Naive thymus-derived CD4-positive, alpha-beta T cell (primary cell): ENCODE data around the gene SPRR5. TPM values are rescaled to one million over a fixed set of nuclear protein-coding genes. Genes with fewer than 3 reads are reported as not detected.
A peak's percentile ranks its signal among the peaks of the same experiment; 100 is the strongest.

Source experiments
- ATAC-seq: fragments of 150-1000 bp; cut with Tn5 transposase; 2 replicates; pipeline ENCODE4 v1.10.0; 2021; ENCODE audit warnings: mild to moderate bottlenecking, moderate library complexity
- CTCF ChIA-PET: fragments of 350-600 bp; sonication (Branson Sonifier 250); formaldehyde crosslinking; loops from one replicate; lab custom pipeline; 2021; ENCODE audit warnings: antibody characterized with exemption; lab: Charles Lee
- POLR2A ChIA-PET: fragments of 350-600 bp; sonication (Branson Sonifier 250); formaldehyde crosslinking; loops from one replicate; lab custom pipeline; 2021; ENCODE audit warnings: antibody characterized with exemption, inconsistent platforms; lab: Charles Lee
- DNase-seq, 9 donors: peaks; one replicate each; pipeline versions ENCODE4 v3.0.0 to v3.0.0-alpha.2; 2020 to 2022; ENCODE audit warnings: mixed read lengths in 1 of 9
- H3K27ac ChIP-seq: one replicate; pipeline ENCODE4 v1.7.0; 2013; ENCODE audit warnings: mild to moderate bottlenecking, low read depth, low read length, moderate library complexity
- H3K27me3 ChIP-seq, 2 donors: one replicate each; pipeline ENCODE4 v1.7.0; 2013; ENCODE audit warnings: low read length in 2 of 2, mild to moderate bottlenecking in 2 of 2, moderate library complexity in 2 of 2; ENCODE audit not compliant: control insufficient read depth in 2 of 2, insufficient read depth in 2 of 2
- H3K36me3 ChIP-seq, 3 experiments: 1 replicate in 2 of 3; 2 replicates in 1 of 3; pipeline ENCODE4 v1.7.0; 2013; ENCODE audit warnings: low read length in 3 of 3, mild to moderate bottlenecking in 3 of 3, moderate library complexity in 1 of 3; ENCODE audit not compliant: insufficient read depth in 3 of 3, control insufficient read depth in 2 of 3
- H3K4me1 ChIP-seq, 2 donors: one replicate each; pipeline ENCODE4 v1.7.0; 2013; ENCODE audit warnings: low read length in 2 of 2, mild to moderate bottlenecking in 2 of 2, moderate library complexity in 1 of 2; ENCODE audit not compliant: control insufficient read depth in 2 of 2, insufficient read depth in 2 of 2
- H3K4me3 ChIP-seq: 2 replicates; pipeline ENCODE4 v1.7.0; 2013; ENCODE audit warnings: mild to moderate bottlenecking, low read length
- H3K9me3 ChIP-seq, 3 experiments: 1 replicate in 2 of 3; 2 replicates in 1 of 3; pipeline ENCODE4 v1.7.0; 2013; ENCODE audit warnings: low read length in 3 of 3; ENCODE audit not compliant: control insufficient read depth in 2 of 3
- H3K27ac Mint-ChIP-seq, 9 donors: one replicate each; pipeline ENCODE4 v1.8.0; 2020 to 2022; ENCODE audit warnings: mixed read lengths in 9 of 9, mild to moderate bottlenecking in 8 of 9, moderate library complexity in 5 of 9, inconsistent platforms in 2 of 9
- H3K27me3 Mint-ChIP-seq, 5 donors: one replicate each; pipeline ENCODE4 v1.8.0; 2021 to 2022; ENCODE audit warnings: mixed read lengths in 5 of 5, mild to moderate bottlenecking in 1 of 5
- H3K36me3 Mint-ChIP-seq, 5 donors: one replicate each; pipeline ENCODE4 v1.8.0; 2020 to 2022; ENCODE audit warnings: mixed read lengths in 5 of 5, mild to moderate bottlenecking in 3 of 5, inconsistent platforms in 1 of 5
- H3K4me1 Mint-ChIP-seq, 7 donors: one replicate each; pipeline ENCODE4 v1.8.0; 2020 to 2022; ENCODE audit warnings: mixed read lengths in 7 of 7, mild to moderate bottlenecking in 3 of 7, inconsistent platforms in 1 of 7
- H3K4me3 Mint-ChIP-seq, 10 donors: one replicate each; pipeline ENCODE4 v1.8.0; 2020 to 2022; ENCODE audit warnings: mild to moderate bottlenecking in 10 of 10, mixed read lengths in 10 of 10, moderate library complexity in 6 of 10, inconsistent platforms in 2 of 10
- H3K9me3 Mint-ChIP-seq, 11 donors: one replicate each; pipeline ENCODE4 v1.8.0; 2020 to 2022; ENCODE audit warnings: mixed read lengths in 11 of 11, mild to moderate bottlenecking in 4 of 11, inconsistent platforms in 1 of 11, moderate library complexity in 1 of 11
- intact Hi-C, 2 donors: fragments of 100-400 bp; cut with micrococcal nuclease; formaldehyde crosslinking; loops; one replicate each; pipeline ENCODE4 v1.15.1; 2023
- polyA plus RNA-seq, 2 donors: library from polyadenylated mRNA; unstranded; fragments of 300-500 nt; fragmentation: Illumina TruSeq; gene quantifications; one replicate each; pipeline ENCODE4 v1.2.3, GENCODE V29; 2021
- total RNA-seq, 6 experiments: library from RNA in 5 of 6; stranded (reverse) in 5 of 6; gene quantifications; 1 replicate in 5 of 6; 2 replicates in 1 of 6; pipeline ENCODE4 v1.2.3 and lab custom pipeline; 2021 to 2026

Gene SPRR5
- total and polyA plus RNA-seq, 7 experiments from 2014 or later = not detected

- Histone ChIP-seq H3K27ac (no peak overlapping the region), H3K9me3 (peaks cover 0 to 7% (median 0%) of the 10 kb centered on the region in 3 experiments), H3K27me3 (peaks cover 0 to 5% of the 10 kb centered on the region in 2 donors), H3K4me3 (no peak overlapping the region), H3K36me3 (no peaks in the 10 kb centered on the region), H3K4me1 (no peaks in the 10 kb centered on the region)
- ATAC-seq (no peak), DNase-seq (no peak)
- ChIA-PET POLR2A (no interaction called here), CTCF (interaction anchor here (0.6 kb wide), 1 partner anchor 29 kb away, joined by 4 read pairs; no protein-coding TSS in a partner anchor)
- peaks cover 0 to 5% (median 0%) of the 10 kb centered on the region in 7 donors for H3K4me1 Mint-ChIP-seq
- no peak overlapping the region for H3K27ac Mint-ChIP-seq
- peaks cover 0 to 9% (median 0%) of the 10 kb centered on the region in 11 donors for H3K9me3 Mint-ChIP-seq
- no peak overlapping the region for H3K4me3 Mint-ChIP-seq
- H3K27me3 Mint-ChIP-seq = peaks cover 5 to 48% (median 40%) of the 10 kb centered on the region in 5 donors
- intact Hi-C loops = no loop called here
- H3K36me3 Mint-ChIP-seq = no peaks in the 10 kb centered on the region
These were observed 40.9 kb upstream of the SPRR5 start for GRCh38 chr1:152906023-152906565.

GRCh38 chr1:152907686-152908601 lies 39.1 kb upstream of the SPRR5 start, which contains the start of gene IVL:
TSS of gene IVL (plus strand) at chr1:152908546. CDS start at chr1:152909798, 1,252 bp downstream.
- no peak for DNase-seq
- Mint-ChIP-seq H3K36me3 (no peaks in the 10 kb centered on the region), H3K4me1 (peaks cover 0 to 5% (median 0%) of the 10 kb centered on the region in 7 donors), H3K4me3 (no peak within 1 kb of the TSS), H3K27ac (no peak within 1 kb of the TSS), H3K27me3 (peaks cover 14 to 55% (median 45%) of the 10 kb centered on the region in 5 donors), H3K9me3 (peaks cover 0 to 10% (median 3%) of the 10 kb centered on the region in 11 donors)
- POLR2A ChIA-PET = no interaction called here
- no peaks in the 10 kb centered on the region for H3K36me3 ChIP-seq
- no peak within 1 kb of the TSS for H3K4me3 ChIP-seq
- no peak for ATAC-seq
- H3K4me1 ChIP-seq = no peaks in the 10 kb centered on the region
- CTCF ChIA-PET = no interaction called here
- intact Hi-C loops = no loop called here
- H3K9me3 ChIP-seq = peaks cover 0 to 7% (median 0%) of the 10 kb centered on the region in 3 experiments
- H3K27ac ChIP-seq = no peak within 1 kb of the TSS
- H3K27me3 ChIP-seq = peaks cover 0 to 5% of the 10 kb centered on the region in 2 donors

DNA sequence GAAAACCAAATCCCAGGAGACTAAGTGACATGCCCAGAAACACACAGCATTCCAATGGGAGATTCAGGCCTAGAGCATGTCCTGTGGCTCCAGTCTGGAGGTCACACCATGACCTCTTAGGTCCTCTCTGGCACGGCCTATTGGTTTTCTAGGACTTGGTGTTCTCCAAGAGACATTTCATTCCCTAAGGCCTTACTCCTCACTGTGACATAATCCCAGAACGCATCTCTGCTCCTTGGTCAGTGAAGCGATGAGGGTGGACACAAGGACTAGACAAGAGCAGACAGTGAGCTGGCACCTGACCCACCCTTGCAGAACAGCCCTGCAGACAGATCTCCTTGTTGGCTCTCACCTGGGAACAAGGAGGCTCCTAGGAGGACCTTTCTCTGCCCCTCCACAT lies 37.8 kb upstream of the SPRR5 start:
- no peaks in the 10 kb centered on the region for H3K36me3 Mint-ChIP-seq
- ChIA-PET POLR2A (no interaction called here), CTCF (no interaction called here)
- Histone ChIP-seq H3K27me3 (peaks cover 0 to 5% of the 10 kb centered on the region in 2 donors), H3K4me3 (no peak overlapping the region), H3K27ac (no peak overlapping the region), H3K36me3 (no peaks in the 10 kb centered on the region), H3K4me1 (no peaks in the 10 kb centered on the region), H3K9me3 (peaks cover 0 to 7% (median 0%) of the 10 kb centered on the region in 3 experiments)
- DNase-seq = no peak
- intact Hi-C loops = no loop called here
- no peak for ATAC-seq
- no peak overlapping the region for H3K27ac Mint-ChIP-seq
- H3K4me1 Mint-ChIP-seq = peaks cover 0 to 5% (median 0%) of the 10 kb centered on the region in 7 donors
- peaks cover 18 to 53% (median 43%) of the 10 kb centered on the region in 5 donors for H3K27me3 Mint-ChIP-seq
- peaks cover 0 to 10% (median 4%) of the 10 kb centered on the region in 11 donors for H3K9me3 Mint-ChIP-seq
- no peak overlapping the region for H3K4me3 Mint-ChIP-seq

DNA sequence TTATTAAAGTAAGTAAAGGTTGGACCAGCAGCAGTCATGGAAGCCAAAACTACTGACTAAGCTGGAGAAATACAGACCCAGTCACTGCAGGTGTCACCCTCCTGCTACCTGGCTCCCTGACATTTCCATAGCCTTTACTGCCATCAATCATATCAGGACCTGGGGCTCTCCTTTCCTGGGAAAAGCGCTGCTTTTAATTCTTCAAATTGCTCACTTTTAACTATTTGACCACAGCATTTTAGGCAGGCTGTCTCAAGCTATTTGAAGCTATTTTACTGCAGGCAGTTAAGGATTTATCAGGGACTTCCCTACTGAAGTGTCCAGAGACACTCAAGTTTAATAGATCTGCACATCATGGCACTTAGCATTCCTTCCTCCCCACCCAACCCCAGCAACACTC lies 34.5 kb upstream of the SPRR5 start:
- no peak overlapping the region for H3K4me3 ChIP-seq
- peaks cover 0 to 10% (median 4%) of the 10 kb centered on the region in 11 donors for H3K9me3 Mint-ChIP-seq
- ChIA-PET POLR2A (no interaction called here), CTCF (no interaction called here)
- H3K4me1 ChIP-seq = no peaks in the 10 kb centered on the region
- no peaks in the 10 kb centered on the region for H3K36me3 Mint-ChIP-seq
- H3K4me3 Mint-ChIP-seq = no peak overlapping the region
- H3K27me3 ChIP-seq = peaks cover 0 to 3% of the 10 kb centered on the region in 2 donors
- H3K27ac ChIP-seq = no peak overlapping the region
- peaks cover 0 to 5% (median 0%) of the 10 kb centered on the region in 7 donors for H3K4me1 Mint-ChIP-seq
- ATAC-seq = no peak
- DNase-seq = no peak
- H3K9me3 ChIP-seq = peaks cover 0 to 7% (median 0%) of the 10 kb centered on the region in 3 experiments
- no peaks in the 10 kb centered on the region for H3K36me3 ChIP-seq
- intact Hi-C loops = no loop called here
- no peak overlapping the region for H3K27ac Mint-ChIP-seq
- peaks cover 29 to 51% (median 36%) of the 10 kb centered on the region in 5 donors for H3K27me3 Mint-ChIP-seq

- Mint-ChIP-seq H3K4me3 (peak overlapping the region in 1 of 10 donors; percentile 75), H3K36me3 (no peaks in the 10 kb centered on the region), H3K27ac (no peak overlapping the region), H3K4me1 (peaks cover 0 to 4% (median 0%) of the 10 kb centered on the region in 7 donors), H3K9me3 (peaks cover 0 to 10% (median 4%) of the 10 kb centered on the region in 11 donors), H3K27me3 (peaks cover 28 to 48% (median 32%) of the 10 kb centered on the region in 5 donors)
- CTCF ChIA-PET = no interaction called here
- POLR2A ChIA-PET = no interaction called here
- ATAC-seq = no peak
- intact Hi-C loops = no loop called here
- DNase-seq = no peak
- Histone ChIP-seq H3K4me1 (no peaks in the 10 kb centered on the region), H3K36me3 (no peaks in the 10 kb centered on the region), H3K27ac (no peak overlapping the region), H3K4me3 (no peak overlapping the region), H3K27me3 (peaks cover 0 to 3% of the 10 kb centered on the region in 2 donors), H3K9me3 (peaks cover 0 to 7% (median 0%) of the 10 kb centered on the region in 3 experiments)
These were observed 34.1 kb upstream of the SPRR5 start for GRCh38 chr1:152912900-152913299.

DNA sequence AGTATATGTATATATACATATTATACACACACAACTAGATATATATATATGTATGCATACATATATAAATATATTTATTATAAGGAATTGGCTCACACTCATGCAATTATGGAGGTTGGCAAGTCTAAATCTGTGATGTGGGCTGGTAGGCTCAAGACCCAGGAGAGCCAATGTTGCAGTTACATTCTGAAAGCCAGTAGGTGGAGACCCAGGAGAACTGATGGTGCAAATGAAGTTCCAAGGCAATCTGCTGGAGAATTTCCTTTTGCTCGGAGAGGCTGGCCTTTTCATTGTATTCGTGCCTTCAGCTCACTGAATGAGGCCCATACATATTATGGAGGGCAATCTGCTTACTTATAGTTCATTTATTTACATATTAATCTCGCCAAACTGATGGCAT lies 29.2 kb upstream of the SPRR5 start:
- H3K36me3 ChIP-seq = no peaks in the 10 kb centered on the region
- peaks cover 0 to 3% of the 10 kb centered on the region in 2 donors for H3K27me3 ChIP-seq
- CTCF ChIA-PET = no interaction called here
- intact Hi-C loops = no loop called here
- no peak overlapping the region for H3K4me3 Mint-ChIP-seq
- no peak overlapping the region for H3K4me3 ChIP-seq
- no peaks in the 10 kb centered on the region for H3K4me1 ChIP-seq
- H3K27ac ChIP-seq = no peak overlapping the region
- H3K36me3 Mint-ChIP-seq = no peaks in the 10 kb centered on the region
- no peak overlapping the region for H3K27ac Mint-ChIP-seq
- H3K9me3 Mint-ChIP-seq = peaks cover 0 to 9% (median 0%) of the 10 kb centered on the region in 11 donors
- ATAC-seq (no peak), DNase-seq (no peak)
- POLR2A ChIA-PET = no interaction called here
- peaks cover 0 to 2% (median 0%) of the 10 kb centered on the region in 7 donors for H3K4me1 Mint-ChIP-seq
- H3K27me3 Mint-ChIP-seq = peaks cover 17 to 49% (median 30%) of the 10 kb centered on the region in 5 donors
- no peaks in the 10 kb centered on the region for H3K9me3 ChIP-seq
